Effector memory CD4-positive, alpha-beta T cell (primary cell): Measurements from ENCODE around the gene SUMF2.
"Not testable (repeated sequence)": the region's sequence is repeated elsewhere in the genome, so short reads cannot be mapped to it uniquely, and the experiment has no call there.

Experiments
- DNase-seq, 3 donors: peaks; one replicate each; pipeline ENCODE4 v3.0.0-alpha.2; 2020
- H3K27ac ChIP-seq: 2 replicates; pipeline ENCODE4 v1.7.0; 2013; ENCODE audit warnings: mild to moderate bottlenecking, low read length, moderate library complexity; ENCODE audit not compliant: insufficient read depth, poor library complexity, severe bottlenecking
- H3K27me3 ChIP-seq: replicated peaks from 2 replicates; pipeline ENCODE4 v1.7.0; 2013; ENCODE audit warnings: mild to moderate bottlenecking, low read length; ENCODE audit not compliant: insufficient read depth, control insufficient read depth, poor library complexity, severe bottlenecking
- H3K36me3 ChIP-seq: 2 replicates; pipeline ENCODE4 v1.7.0; 2013; ENCODE audit warnings: mild to moderate bottlenecking, low read length, moderate library complexity; ENCODE audit not compliant: control insufficient read depth, insufficient read depth
- H3K4me1 ChIP-seq: 2 replicates; pipeline ENCODE4 v1.7.0; 2013; ENCODE audit warnings: low read length, mild to moderate bottlenecking; ENCODE audit not compliant: control insufficient read depth, insufficient read depth, poor library complexity, severe bottlenecking
- H3K4me3 ChIP-seq: 2 replicates; pipeline ENCODE4 v1.7.0; 2013; ENCODE audit warnings: low read length, low read depth, mild to moderate bottlenecking; ENCODE audit not compliant: insufficient read depth, poor library complexity, severe bottlenecking
- H3K9me3 ChIP-seq: 2 replicates; pipeline ENCODE4 v1.7.0; 2013; ENCODE audit warnings: mild to moderate bottlenecking, low read length, moderate library complexity; ENCODE audit not compliant: control insufficient read depth
- total RNA-seq, 3 donors: gene quantifications; one replicate each; lab custom pipeline; 2026; lab: John Stamatoyannopoulos, UW

The SUMF2 gene
- 70.8 to 112 (median 93.4) reads per million in 3 donors for total RNA-seq

DNA sequence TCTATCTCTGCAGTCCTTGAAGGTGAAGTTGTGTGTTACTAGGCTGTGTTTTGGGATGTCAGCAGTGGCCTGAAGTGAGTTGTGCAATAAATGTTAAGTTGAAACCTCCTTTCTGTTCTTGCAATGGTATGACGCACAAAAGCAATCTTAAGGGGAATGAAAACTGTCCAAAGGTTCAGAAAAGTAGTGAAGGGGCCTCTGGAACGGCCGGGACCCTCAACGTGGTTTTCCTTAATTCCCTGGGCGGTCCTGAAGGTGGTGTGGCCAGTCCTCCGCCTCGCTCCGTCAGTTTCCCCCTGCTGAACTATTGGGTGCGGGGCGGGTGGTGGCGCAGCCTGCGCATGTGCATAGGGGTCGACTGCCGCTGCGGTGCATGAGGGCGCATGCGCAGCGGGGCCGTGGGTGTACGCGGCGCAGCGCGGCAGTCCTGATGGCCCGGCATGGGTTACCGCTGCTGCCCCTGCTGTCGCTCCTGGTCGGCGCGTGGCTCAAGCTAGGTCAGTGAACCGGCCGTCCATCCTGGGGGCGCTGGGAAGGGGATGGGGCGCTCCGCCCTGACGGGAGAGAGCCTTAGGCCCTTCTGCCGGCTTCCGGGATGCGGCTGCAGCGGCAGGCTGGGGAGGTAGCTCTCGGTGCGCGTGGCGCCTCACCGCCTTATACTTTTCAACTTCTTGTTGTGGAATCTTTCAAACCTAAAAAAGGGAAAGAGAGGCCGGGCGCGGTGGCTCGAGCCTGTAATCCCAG is at the start of gene SUMF2:
Gene SUMF2, plus strand, starts transcription at position 405 of the 744 bp plus-strand sequence. Its CDS starts 26 bp downstream, at position 431.
- DNase-seq: peak; percentile 80 to 87 (median 82)
- Histone ChIP-seq H3K9me3 (no peaks in the 10 kb centered on the region), H3K4me1 (peaks cover 5% of the 10 kb centered on the region), H3K27me3 (no peaks in the 10 kb centered on the region), H3K36me3 (peaks cover 26% of the 10 kb centered on the region), H3K27ac (peak within 1 kb of the TSS; percentile 84), H3K4me3 (peak within 1 kb of the TSS; percentile 99)

DNA sequence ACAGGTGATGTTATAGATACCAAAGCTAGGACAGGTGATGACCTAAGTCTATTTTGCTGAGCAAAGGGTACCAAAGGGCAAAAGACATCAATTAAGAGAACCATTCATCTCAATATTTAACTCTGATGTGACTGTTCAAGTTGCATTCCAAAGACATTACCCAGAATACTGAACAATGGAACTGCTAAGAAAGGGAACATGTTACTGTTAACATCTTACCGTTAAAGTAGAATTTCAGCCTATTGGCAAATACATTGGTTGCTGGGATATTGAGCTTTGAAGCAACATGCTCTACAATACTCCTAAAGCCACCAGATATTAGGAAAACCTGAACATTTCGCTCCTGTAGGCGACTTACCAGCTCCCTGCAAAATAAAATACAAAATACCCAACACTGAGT is 47.1 kb upstream of the SUMF2 start:
- not testable (repeated sequence) for DNase-seq, H3K9me3 ChIP-seq, H3K27me3 ChIP-seq, H3K36me3 ChIP-seq, H3K27ac ChIP-seq, H3K4me1 ChIP-seq, H3K4me3 ChIP-seq

DNA sequence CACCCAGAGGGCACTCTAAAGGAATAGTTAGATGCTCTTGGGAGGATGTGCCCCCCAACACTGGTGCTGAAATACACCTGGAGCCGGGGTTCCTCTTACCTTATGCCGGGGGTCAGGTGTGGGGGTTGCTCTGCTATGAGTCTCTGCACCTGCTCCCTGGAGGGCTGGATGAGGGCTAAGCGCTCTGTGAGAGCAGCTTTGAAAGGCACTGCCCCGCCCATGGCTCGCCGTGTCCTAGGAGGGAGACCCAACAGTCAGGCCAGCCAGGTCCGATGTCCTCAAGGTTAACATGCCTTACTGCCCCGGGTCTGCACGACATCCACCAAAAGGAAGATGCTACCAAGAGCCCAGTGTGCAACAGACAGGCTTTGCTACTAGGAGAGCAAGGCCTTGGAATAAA is 44.6 kb upstream of the SUMF2 start:
- no peak overlapping the region for H3K27ac ChIP-seq
- no peak for DNase-seq
- no peaks in the 10 kb centered on the region for H3K36me3 ChIP-seq
- H3K4me3 ChIP-seq: no peak overlapping the region
- no peaks in the 10 kb centered on the region for H3K4me1 ChIP-seq
- H3K27me3 ChIP-seq: no peaks in the 10 kb centered on the region
- no peaks in the 10 kb centered on the region for H3K9me3 ChIP-seq

DNA sequence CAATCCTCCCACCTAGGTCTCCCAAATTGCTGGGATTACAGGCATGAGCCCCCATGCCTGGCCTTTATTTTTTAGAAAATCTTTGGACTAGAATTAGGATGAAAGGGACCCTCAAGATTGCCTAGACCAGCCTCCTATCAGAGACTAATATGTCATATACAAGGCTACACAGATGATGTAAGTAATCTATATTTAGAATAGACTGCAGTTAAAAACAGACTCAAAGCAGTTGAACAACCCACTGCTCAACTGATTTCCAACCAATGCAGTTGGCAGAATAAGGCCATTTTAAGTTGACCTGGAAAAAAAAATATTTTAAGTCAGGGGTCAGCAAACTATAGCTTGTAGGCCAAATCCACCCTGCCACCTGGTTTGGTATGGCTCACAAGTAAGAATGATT is 40.6 kb upstream of the SUMF2 start:
- H3K36me3 ChIP-seq: no peaks in the 10 kb centered on the region

DNA sequence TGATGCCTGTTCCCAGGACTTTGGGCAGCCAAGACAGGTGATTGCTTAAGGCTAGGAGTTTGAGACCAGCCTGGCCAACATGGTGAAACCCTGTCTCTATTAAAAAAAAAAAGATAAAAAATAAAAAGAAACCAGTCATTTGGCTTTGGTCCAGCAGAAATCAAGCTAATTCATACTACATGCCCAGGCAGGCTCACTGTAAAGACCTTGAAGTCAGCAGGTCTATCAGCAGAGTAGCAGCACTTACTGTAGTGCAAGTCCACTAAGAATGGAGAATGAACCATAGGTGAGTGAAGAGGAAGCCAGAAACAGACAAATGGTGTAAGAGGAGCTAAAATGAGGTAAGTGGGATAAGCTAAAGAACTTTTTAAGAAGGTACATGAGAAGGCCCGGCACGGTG is 37.5 kb upstream of the SUMF2 start:
- Histone ChIP-seq H3K36me3 (no peaks in the 10 kb centered on the region), H3K4me1 (no peaks in the 10 kb centered on the region), H3K4me3 (no peak overlapping the region), H3K27me3 (no peaks in the 10 kb centered on the region), H3K27ac (no peak overlapping the region), H3K9me3 (no peaks in the 10 kb centered on the region)
- DNase-seq: no peak

More for the DNA sequence above, 40.6 kb upstream of the SUMF2 start:
- no peaks in the 10 kb centered on the region for H3K4me1 ChIP-seq
- no peak for DNase-seq
- no peaks in the 10 kb centered on the region for H3K9me3 ChIP-seq
- H3K27me3 ChIP-seq: no peaks in the 10 kb centered on the region
- no peak overlapping the region for H3K4me3 ChIP-seq
- H3K27ac ChIP-seq: no peak overlapping the region

DNA sequence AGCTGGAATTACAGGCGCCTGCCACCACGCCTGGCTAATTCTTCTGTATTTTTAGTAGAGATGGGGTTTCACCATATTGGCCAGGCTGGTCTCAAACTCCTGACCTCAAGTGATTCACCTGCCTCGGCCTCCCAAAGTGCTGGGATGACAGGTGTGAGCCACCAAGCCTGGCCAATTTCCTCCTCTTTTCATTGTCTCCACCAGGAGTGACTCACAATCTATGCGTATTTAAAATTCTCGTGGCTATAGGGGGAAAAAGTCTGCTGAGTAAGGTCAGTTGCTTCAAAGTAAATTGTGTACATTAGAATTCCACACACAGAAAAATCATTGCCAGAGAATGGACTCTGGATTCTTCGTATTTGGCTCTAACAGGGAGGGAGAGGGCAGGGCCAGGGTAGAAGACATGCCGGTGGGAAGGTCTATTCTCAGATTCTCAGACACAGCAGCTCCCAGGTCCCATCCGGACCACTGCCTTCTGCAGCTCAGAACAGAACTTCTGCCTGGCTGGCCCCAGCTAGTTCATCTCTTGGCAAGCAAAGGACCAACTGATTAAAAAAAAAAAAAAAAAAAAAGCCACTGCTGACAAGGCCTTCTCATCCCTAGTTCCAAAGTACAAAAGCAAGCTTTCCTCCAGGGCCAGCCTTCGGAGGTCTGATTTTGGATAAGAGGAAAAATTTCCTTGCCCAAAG is 35.0 kb upstream of the SUMF2 start:
- Histone ChIP-seq H3K27me3 (no peaks in the 10 kb centered on the region), H3K36me3 (no peaks in the 10 kb centered on the region), H3K9me3 (no peaks in the 10 kb centered on the region), H3K4me3 (no peak overlapping the region), H3K27ac (no peak overlapping the region), H3K4me1 (no peaks in the 10 kb centered on the region)
- no peak for DNase-seq

DNA sequence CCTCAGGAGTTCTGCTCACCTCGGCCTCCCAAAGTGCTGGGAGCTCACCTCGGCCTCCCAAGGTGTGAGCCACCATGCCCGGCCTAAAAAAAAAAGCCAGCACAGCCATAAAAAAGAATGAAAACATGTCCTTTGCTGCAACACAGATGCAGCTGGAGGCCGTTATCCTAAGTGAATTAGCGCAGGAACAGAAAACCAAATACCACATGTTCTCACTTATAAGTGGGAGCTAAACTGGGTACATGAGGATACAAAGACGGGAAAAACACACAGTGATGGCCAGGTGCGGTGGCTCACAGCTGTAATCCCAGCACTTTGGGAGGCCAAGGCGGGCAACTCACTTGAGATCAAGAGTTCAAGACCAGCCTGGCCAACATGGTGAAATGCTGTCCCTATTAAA is 33.7 kb upstream of the SUMF2 start:
- no peaks in the 10 kb centered on the region for H3K36me3 ChIP-seq
- H3K27me3 ChIP-seq: no peaks in the 10 kb centered on the region
- H3K4me3 ChIP-seq: no peak overlapping the region
- DNase-seq: no peak
- H3K9me3 ChIP-seq: no peaks in the 10 kb centered on the region
- H3K4me1 ChIP-seq: no peaks in the 10 kb centered on the region
- H3K27ac ChIP-seq: no peak overlapping the region

DNA sequence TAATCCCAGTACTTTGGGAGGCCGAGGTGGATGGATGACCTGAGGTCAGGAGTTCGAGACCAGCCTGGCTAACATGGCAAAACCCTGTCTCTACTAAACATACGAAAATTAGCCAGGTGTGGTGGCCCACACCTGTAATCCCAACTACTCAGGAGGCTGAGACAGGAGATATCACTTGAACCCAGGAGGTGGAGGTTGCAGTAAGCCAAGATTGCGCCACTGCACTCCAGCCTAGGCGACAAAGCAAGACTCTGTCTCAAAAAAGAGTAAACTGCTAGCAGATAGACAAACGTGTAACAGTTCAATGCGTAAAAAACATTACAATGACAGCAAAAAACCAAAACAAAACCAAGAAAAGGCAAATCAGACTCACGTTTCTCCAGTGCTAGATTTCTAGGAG is 32.5 kb upstream of the SUMF2 start:
- not testable (repeated sequence) for H3K4me1 ChIP-seq, H3K27ac ChIP-seq, H3K36me3 ChIP-seq, H3K27me3 ChIP-seq, H3K4me3 ChIP-seq, DNase-seq, H3K9me3 ChIP-seq

DNA sequence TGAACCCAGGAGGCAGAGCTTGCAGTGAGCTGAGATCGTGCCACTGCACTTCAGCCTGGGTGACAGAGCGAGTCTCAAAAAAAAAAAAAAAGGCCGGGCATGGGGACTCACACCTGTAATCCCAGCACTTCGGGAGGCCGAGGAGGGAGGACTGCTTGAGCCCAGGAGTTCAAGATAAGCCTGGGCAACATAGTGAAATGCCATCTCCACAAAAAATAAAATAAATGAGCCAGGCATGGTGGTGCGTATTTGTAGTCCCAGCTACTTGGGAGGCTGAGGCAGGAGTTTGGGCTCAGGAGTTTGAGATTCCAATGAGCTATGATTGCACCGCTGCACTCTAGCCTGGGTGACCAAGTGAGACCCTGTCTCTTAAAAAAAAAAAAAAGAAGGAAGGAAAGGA is 31.5 kb upstream of the SUMF2 start:
- H3K4me3 ChIP-seq, DNase-seq: not testable (repeated sequence)

DNA sequence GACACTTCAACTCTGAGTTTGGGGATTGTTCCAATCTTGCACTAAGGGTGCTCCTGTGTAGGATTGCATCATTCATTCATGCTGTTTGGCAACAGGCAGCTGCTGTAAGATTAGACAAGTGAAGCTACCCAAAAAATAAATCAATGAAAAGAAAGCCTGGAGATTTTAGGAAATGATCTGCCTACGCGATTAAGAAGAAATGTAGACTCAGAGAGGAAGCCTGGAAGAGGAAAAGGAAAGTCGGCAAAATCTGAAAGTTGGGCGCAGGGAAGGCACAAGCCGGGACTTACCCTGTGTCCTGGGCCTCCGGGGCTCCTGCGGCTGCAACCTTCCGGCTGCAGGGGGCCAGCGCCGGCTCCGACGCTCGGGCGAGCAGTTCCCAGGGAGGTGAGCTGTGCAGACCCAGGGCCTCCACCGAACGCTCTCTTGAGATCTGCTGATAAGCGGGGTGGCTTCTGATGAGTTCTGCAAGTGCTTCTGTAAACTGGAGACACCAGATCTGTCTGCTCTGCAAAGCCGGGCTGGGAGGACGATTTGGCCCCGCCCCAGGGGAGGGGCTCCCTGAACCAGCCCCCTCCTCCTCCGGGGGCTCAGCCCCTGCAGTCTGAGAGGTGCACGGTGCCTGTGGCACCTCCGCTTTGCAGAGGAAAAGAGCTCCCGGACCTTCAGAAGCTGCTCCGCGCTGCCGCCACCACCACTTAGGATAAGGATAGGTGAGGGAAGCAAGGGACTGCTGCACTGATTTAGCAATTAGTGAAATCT is 30.2 kb upstream of the SUMF2 start:
- Histone ChIP-seq H3K36me3 (no peaks in the 10 kb centered on the region), H3K4me3 (peak overlapping the region; percentile 91), H3K4me1 (no peaks in the 10 kb centered on the region), H3K9me3 (no peaks in the 10 kb centered on the region), H3K27me3 (no peaks in the 10 kb centered on the region), H3K27ac (peak overlapping the region; percentile 37)
- peak; percentile 40 to 61 (median 53) for DNase-seq

More for the DNA sequence above, 31.5 kb upstream of the SUMF2 start:
- not testable (repeated sequence) for H3K27ac ChIP-seq, H3K36me3 ChIP-seq, H3K4me1 ChIP-seq, H3K9me3 ChIP-seq, H3K27me3 ChIP-seq
